H1 (cell line): ENCODE data around the gene PLEKHG1. TPM values are rescaled to one million over a fixed set of nuclear protein-coding genes. Genes with fewer than 3 reads are reported as not detected.

Experiments used
- CTCF ChIA-PET: fragments of 300-600 bp; sonication (Branson Sonifier 250); formaldehyde crosslinking; loops from one replicate; lab custom pipeline; 2021; ENCODE audit not compliant: partially characterized antibody; lab: Charles Lee
- POLR2A ChIA-PET: fragments of 300-600 bp; sonication (Branson Sonifier 250); formaldehyde crosslinking; loops from one replicate; lab custom pipeline; 2021; ENCODE audit warnings: inconsistent platforms; ENCODE audit not compliant: partially characterized antibody; lab: Charles Lee
- DNase-seq, 2 experiments: peaks; one replicate each; pipeline versions ENCODE4 v3.0.0 to v3.0.0-alpha.2; 2010 to 2022; ENCODE audit warnings: low spot score in 2 of 2, low read depth in 1 of 2, mixed read lengths in 1 of 2
- FAIRE-seq: peaks from 2 replicates; lab custom pipeline; 2011; peaks lifted over from hg19 to GRCh38; lab: Jason Lieb, UNC
- H2AFZ ChIP-seq: 2 replicates; pipeline ENCODE4 v1.8.1; 2012; ENCODE audit warnings: low read length, inconsistent platforms
- H2AK5ac ChIP-seq: 2 replicates; pipeline ENCODE4 v1.6.1; 2013; ENCODE audit warnings: low read depth, low read length
- H2BK120ac ChIP-seq: replicated peaks from 2 replicates; pipeline ENCODE3; 2013; ENCODE audit warnings: low read depth, low read length, inconsistent platforms
- H2BK12ac ChIP-seq: 2 replicates; pipeline ENCODE4 v1.6.1; 2013; ENCODE audit warnings: low read depth, low read length
- H2BK15ac ChIP-seq: 2 replicates; pipeline ENCODE4 v1.6.1; 2013; ENCODE audit warnings: low read length
- H2BK20ac ChIP-seq: 2 replicates; pipeline ENCODE4 v1.6.1; 2013; ENCODE audit warnings: low read length
- H2BK5ac ChIP-seq: 2 replicates; pipeline ENCODE4 v1.6.1; 2013; ENCODE audit warnings: low read depth, low read length
- H3K14ac ChIP-seq: 2 replicates; pipeline ENCODE4 v1.6.1; 2013; ENCODE audit warnings: inconsistent platforms; ENCODE audit not compliant: insufficient read length
- H3K18ac ChIP-seq: 2 replicates; pipeline ENCODE4 v1.6.1; 2013; ENCODE audit warnings: low read length; ENCODE audit errors: extremely low read depth
- H3K23ac ChIP-seq: 2 replicates; pipeline ENCODE4 v1.6.1; 2013; ENCODE audit warnings: inconsistent platforms; ENCODE audit not compliant: insufficient read length
- H3K23me2 ChIP-seq: 2 replicates; pipeline ENCODE4 v1.6.1; 2013; ENCODE audit warnings: low read depth, low read length
- H3K27ac ChIP-seq: 2 replicates; pipeline ENCODE4 v1.6.1; 2011; ENCODE audit warnings: low read depth, low read length, inconsistent platforms
- H3K27me3 ChIP-seq, 4 experiments: replicated peaks in 1 of 4; 1 replicate in 1 of 4; 2 replicates in 3 of 4; pipeline versions ENCODE4 v1.6.1 to v1.8.1; 2011 to 2013; ENCODE audit warnings: low read length in 3 of 4, mild to moderate bottlenecking in 3 of 4, inconsistent platforms in 2 of 4, mixed read lengths in 2 of 4, moderate library complexity in 1 of 4; ENCODE audit not compliant: control insufficient read depth in 3 of 4, insufficient read depth in 3 of 4; ENCODE audit errors: extremely low read depth in 1 of 4
- H3K36me3 ChIP-seq, 4 experiments: 2 replicates each; pipeline versions ENCODE4 v1.6.1 to v1.8.1; 2011 to 2013; ENCODE audit warnings: mild to moderate bottlenecking in 4 of 4, low read length in 3 of 4, moderate library complexity in 2 of 4, control low read depth in 1 of 4, inconsistent platforms in 1 of 4; ENCODE audit not compliant: insufficient read depth in 4 of 4, control insufficient read depth in 2 of 4
- H3K4ac ChIP-seq: replicated peaks from 2 replicates; pipeline ENCODE3; 2013; ENCODE audit warnings: low read length, low read depth, mixed read lengths, inconsistent platforms; ENCODE audit not compliant: insufficient read length
- H3K4me1 ChIP-seq, 4 experiments: replicated peaks in 1 of 4; 1 replicate in 1 of 4; 2 replicates in 3 of 4; pipeline versions ENCODE4 v1.6.1 to v1.8.1; 2011 to 2013; ENCODE audit warnings: low read length in 3 of 4, inconsistent platforms in 2 of 4, mixed read lengths in 1 of 4; ENCODE audit not compliant: insufficient read depth in 4 of 4, control insufficient read depth in 3 of 4
- H3K4me2 ChIP-seq, 2 experiments: 2 replicates each; pipeline versions ENCODE4 v1.6.1 to v1.8.1; 2011 to 2013; ENCODE audit warnings: low read depth in 2 of 2, low read length in 2 of 2, control low read depth in 1 of 2, inconsistent platforms in 1 of 2, mild to moderate bottlenecking in 1 of 2; ENCODE audit not compliant: insufficient read depth in 1 of 2
- H3K4me3 ChIP-seq, 4 experiments: fragments of 200-600, 300-600 bp in 1 of 4; sonication (generic), shearing (Covaris generic), sonication (Bioruptor Twin) in 1 of 4; 2 replicates each; pipeline versions ENCODE4 v1.5.1 to v1.8.1; 2011 to 2016; ENCODE audit warnings: low read length in 4 of 4, low read depth in 3 of 4, control low read depth in 2 of 4, inconsistent platforms in 2 of 4, mild to moderate bottlenecking in 2 of 4, mixed read lengths in 1 of 4, moderate library complexity in 1 of 4; ENCODE audit not compliant: insufficient read depth in 2 of 4; ENCODE audit errors: extremely low read depth in 1 of 4
- H3K56ac ChIP-seq: replicated peaks from 2 replicates; pipeline ENCODE3; 2013; ENCODE audit warnings: low read depth, mild to moderate bottlenecking, mixed read lengths, low read length, inconsistent platforms; ENCODE audit not compliant: insufficient read length
- H3K79me1 ChIP-seq: 2 replicates; pipeline ENCODE4 v1.6.1; 2013; ENCODE audit warnings: low read depth, low read length, control low read depth
- H3K79me2 ChIP-seq, 2 experiments: 2 replicates each; pipeline versions ENCODE4 v1.6.1 to v1.8.1; 2012 to 2013; ENCODE audit warnings: low read length in 2 of 2, mild to moderate bottlenecking in 2 of 2, inconsistent platforms in 1 of 2; ENCODE audit not compliant: insufficient read depth in 2 of 2, control insufficient read depth in 1 of 2
- H3K9ac ChIP-seq, 4 experiments: replicated peaks in 1 of 4; 1 replicate in 1 of 4; 2 replicates in 3 of 4; pipeline versions ENCODE4 v1.6.1 to v1.8.1; 2011 to 2013; ENCODE audit warnings: low read depth in 3 of 4, low read length in 3 of 4, control low read depth in 2 of 4, mild to moderate bottlenecking in 2 of 4, moderate library complexity in 2 of 4, inconsistent platforms in 1 of 4; ENCODE audit errors: extremely low read depth in 1 of 4
- H3K9me3 ChIP-seq, 2 experiments: 2 replicates each; pipeline versions ENCODE4 v1.6.1 to v1.8.1; 2012 to 2013; ENCODE audit warnings: mild to moderate bottlenecking in 2 of 2, moderate library complexity in 2 of 2, control low read depth in 1 of 2, inconsistent platforms in 1 of 2, low read depth in 1 of 2, low read length in 1 of 2, mixed read lengths in 1 of 2; ENCODE audit not compliant: insufficient read depth in 2 of 2
- H4K20me1 ChIP-seq, 2 experiments: replicated peaks in 1 of 2; 2 replicates each; pipeline versions ENCODE3 to v1.8.1; 2011 to 2013; ENCODE audit warnings: inconsistent platforms in 2 of 2, low read length in 2 of 2, mild to moderate bottlenecking in 1 of 2; ENCODE audit not compliant: insufficient read depth in 2 of 2, control insufficient read depth in 1 of 2
- H4K5ac ChIP-seq: 2 replicates; pipeline ENCODE4 v1.6.1; 2013; ENCODE audit warnings: low read length, low read depth, mixed read lengths, inconsistent platforms; ENCODE audit not compliant: insufficient read length
- H4K8ac ChIP-seq: 2 replicates; pipeline ENCODE4 v1.8.0; 2013; ENCODE audit warnings: mild to moderate bottlenecking, moderate library complexity, low read length, inconsistent platforms; ENCODE audit not compliant: insufficient read depth; ENCODE audit errors: extremely low read depth
- H4K91ac ChIP-seq: replicated peaks from 2 replicates; pipeline ENCODE3; 2013; ENCODE audit warnings: low read length, mixed read lengths, inconsistent platforms; ENCODE audit not compliant: insufficient read length
- BACH1 ChIP-seq: IDR thresholded peaks from 2 replicates; pipeline ENCODE4 v1.6.1; 2012; ENCODE audit warnings: low read length, improper control_type of control experiment
- MAFK ChIP-seq: IDR thresholded peaks from 2 replicates; pipeline ENCODE4 v1.6.1; 2012; ENCODE audit warnings: low read depth, mild to moderate bottlenecking, improper control_type of control experiment, low read length
- SIX5 ChIP-seq: IDR thresholded peaks from 2 replicates; pipeline ENCODE4 v1.6.1; 2011; ENCODE audit warnings: mild to moderate bottlenecking, low read depth, low read length
- WGBS, 2 experiments: shearing (Covaris generic) in 1 of 2; methylation state at CpG; one replicate each; pipeline versions ENCODE4 v1.1.6 to v1.1.7; 2013 to 2015; ENCODE audit warnings: low lambda C conversion rate in 2 of 2, mixed read lengths in 2 of 2, inconsistent platforms in 1 of 2, low coverage in 1 of 2, missing lambda C conversion rate in 1 of 2; ENCODE audit not compliant: insufficient replicate concordance in 2 of 2, insufficient coverage in 1 of 2, insufficient read length in 1 of 2; ENCODE audit errors: extremely low coverage in 1 of 2, missing lambda C conversion rate in 1 of 2; 5-methylcytosine and 5-hydroxymethylcytosine counted together
- polyA plus RNA-seq, 7 experiments: library from polyadenylated mRNA; depleted of rRNA in 3 of 7; stranded (reverse) in 5 of 7; unstranded in 2 of 7; fragments of >200 nt in 5 of 7; fragments of 200-250 nt in 2 of 7; gene quantifications; 1 replicate in 5 of 7; 2 replicates in 1 of 7; 4 replicates in 1 of 7; pipeline versions ENCODE4 v1.2.1 to v1.2.3, GENCODE V29; 2011 to 2013; ENCODE audit warnings: missing spikeins in 2 of 7, mixed read lengths in 2 of 7
- total RNA-seq: library from RNA; stranded (reverse); fragmentation: NEBNext Ultra II Directional; extraction: Animal tissue kit (Norgen Biotek cat#: 25700); gene quantifications from 2 replicates; pipeline ENCODE4 v1.2.1, GENCODE V29; 2021

The PLEKHG1 gene
- total and polyA plus RNA-seq, 2 of the 8 experiments (the other 6 are each of a cell fraction or from before 2014, with no cell fraction given): 0.94 to 2.2 TPM

- H3K36me3 ChIP-seq: no peaks in the 10 kb centered on the region
- no peak overlapping the region for H2BK120ac ChIP-seq
- no peak overlapping the region for H4K5ac ChIP-seq
- H3K27ac ChIP-seq: no peak overlapping the region
- TF ChIP-seq MAFK (no peak), BACH1 (no peak), SIX5 (no peak)
- TF ChIP-seq, all 59 proteins: peak for 0
- ChIA-PET CTCF (no interaction called here), POLR2A (interaction anchor here (1.0 kb wide), 1 partner anchor 14 kb away, joined by 3 read pairs; no protein-coding TSS in a partner anchor)
- Histone ChIP-seq H4K91ac (no peak overlapping the region), H2AFZ (no peak overlapping the region), H3K9me3 (no peaks in the 10 kb centered on the region), H4K8ac (no peak overlapping the region), H4K20me1 (no peaks in the 10 kb centered on the region), H3K4me3 (no peak overlapping the region), H2BK20ac (no peak overlapping the region), H3K27me3 (no peaks in the 10 kb centered on the region), H3K4me2 (no peak overlapping the region), H2BK15ac (no peak overlapping the region), H3K23ac (no peak overlapping the region), H3K4ac (no peak overlapping the region), H2BK12ac (no peak overlapping the region), H3K14ac (no peak overlapping the region), H3K79me2 (no peaks in the 10 kb centered on the region), H3K4me1 (peaks cover 0 to 2% (median 0%) of the 10 kb centered on the region in 4 experiments; a peak in 1 of 7 replicates), H3K9ac (no peak overlapping the region), H3K23me2 (no peaks in the 10 kb centered on the region), H2AK5ac (no peak overlapping the region), H3K79me1 (no peaks in the 10 kb centered on the region), H3K56ac (no peak overlapping the region), H2BK5ac (no peak overlapping the region), H3K18ac (no peak overlapping the region)
- FAIRE-seq (no peak), DNase-seq (no peak)
- WGBS, 2 experiments: 66% methylated on average over 4 of the region's 4 CpGs; no CpG with 5 or more reads in 1 of the 2 experiments
Observed at GRCh38 chr6:150587637-150588036, 12.0 kb upstream of the PLEKHG1 start.
